ENCODE measurements around the gene RMND5B. TPM values are rescaled to one million over a fixed set of nuclear protein-coding genes. Genes with fewer than 3 reads are reported as not detected.

Gene RMND5B
- total RNA-seq, 2 experiments from 2014 or later = 24.1 to 28.7 TPM

- ChIA-PET POLR2A (no interaction called here), CTCF (no interaction called here)
- Mint-ChIP-seq H3K4me1 (peaks cover 8% of the 10 kb centered on the region), H3K27ac (no peak overlapping the region), H3K36me3 (ENCODE audit: low read depth) (no peaks in the 10 kb centered on the region), H3K4me3 (no peak overlapping the region), H3K9me3 (ENCODE audit: low read depth) (no peaks in the 10 kb centered on the region), H3K27me3 (no peaks in the 10 kb centered on the region)
- intact Hi-C loops (cut with DNase I, micrococcal nuclease) = no loop called here
- DNase-seq = no peak
- no peak for ATAC-seq
Measured at GRCh38 chr5:178104492-178104891, 26.3 kb upstream of the RMND5B start.

GRCh38 chr5:178106086-178106485, 24.7 kb upstream of the RMND5B start:
- Mint-ChIP-seq H3K27me3 (no peaks in the 10 kb centered on the region), H3K4me3 (no peak overlapping the region), H3K27ac (no peak overlapping the region), H3K4me1 (peaks cover 8% of the 10 kb centered on the region), H3K36me3 (ENCODE audit: low read depth) (no peaks in the 10 kb centered on the region), H3K9me3 (ENCODE audit: low read depth) (no peaks in the 10 kb centered on the region)
- ATAC-seq = no peak
- no peak for DNase-seq
- ChIA-PET CTCF (interaction anchor here (0.6 to 1.4 kb wide), 4 partner anchors 14 to 48 kb away, joined by 3 to 12 read pairs (median 4); no protein-coding TSS in a partner anchor), POLR2A (interaction anchor here (0.6 kb wide), 1 partner anchor 10 kb away, joined by 4 read pairs; no protein-coding TSS in a partner anchor)
- intact Hi-C loops (cut with DNase I, micrococcal nuclease) = no loop called here

- Mint-ChIP-seq H3K27ac (no peak overlapping the region), H3K4me1 (peaks cover 8% of the 10 kb centered on the region)
Measured at GRCh38 chr5:178106556-178107239, 24.1 kb upstream of the RMND5B start.

DNA sequence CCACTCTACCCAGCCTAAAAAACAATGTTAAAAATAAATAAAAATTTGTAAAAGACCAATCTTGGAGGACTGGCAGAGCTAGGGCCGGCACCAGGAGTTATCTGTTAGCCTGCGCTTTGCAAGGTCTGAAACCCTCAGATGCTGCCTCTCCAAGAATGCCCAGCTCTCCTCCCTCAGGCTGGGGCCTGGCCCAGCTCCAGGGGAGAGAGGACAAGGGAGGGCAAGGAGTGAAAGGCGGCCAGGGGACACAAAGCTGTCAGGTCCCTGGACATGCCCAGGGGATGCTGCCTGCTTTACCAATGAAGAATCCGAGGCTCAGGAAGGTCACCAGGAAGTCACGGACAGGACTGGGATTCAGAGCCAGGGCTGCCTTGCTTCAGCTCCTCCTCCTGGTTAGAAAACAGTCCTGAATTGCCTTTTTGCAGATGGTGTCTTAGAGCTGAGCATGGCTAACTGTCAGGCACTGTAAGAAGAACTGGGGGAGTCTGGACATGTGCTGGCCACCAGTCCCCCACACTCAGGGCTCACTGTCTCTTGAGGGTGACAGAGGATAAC, 23.0 kb upstream of the RMND5B start:
- ChIA-PET CTCF (interaction anchor here (0.8 to 1.6 kb wide), 2 partner anchors 14 to 32 kb away, joined by 3 to 12 read pairs; no protein-coding TSS in a partner anchor), POLR2A (interaction anchor here (0.6 kb wide), 1 partner anchor 41 kb away, joined by 4 read pairs; no protein-coding TSS in a partner anchor)
- no peaks in the 10 kb centered on the region for H3K36me3 Mint-ChIP-seq (ENCODE audit: low read depth)

More at GRCh38 chr5:178106556-178107239, 24.1 kb upstream of the RMND5B start:
- ChIA-PET CTCF (interaction anchor here (0.6 to 1.4 kb wide), 4 partner anchors 15 to 49 kb away, joined by 3 to 12 read pairs (median 4); no protein-coding TSS in a partner anchor), POLR2A (no interaction called here)
- intact Hi-C loops (cut with DNase I, micrococcal nuclease) = no loop called here
- Mint-ChIP-seq H3K27me3 (no peaks in the 10 kb centered on the region), H3K9me3 (ENCODE audit: low read depth) (no peaks in the 10 kb centered on the region), H3K36me3 (ENCODE audit: low read depth) (no peaks in the 10 kb centered on the region), H3K4me3 (no peak overlapping the region)
- ATAC-seq (no peak), DNase-seq (no peak)

DNA sequence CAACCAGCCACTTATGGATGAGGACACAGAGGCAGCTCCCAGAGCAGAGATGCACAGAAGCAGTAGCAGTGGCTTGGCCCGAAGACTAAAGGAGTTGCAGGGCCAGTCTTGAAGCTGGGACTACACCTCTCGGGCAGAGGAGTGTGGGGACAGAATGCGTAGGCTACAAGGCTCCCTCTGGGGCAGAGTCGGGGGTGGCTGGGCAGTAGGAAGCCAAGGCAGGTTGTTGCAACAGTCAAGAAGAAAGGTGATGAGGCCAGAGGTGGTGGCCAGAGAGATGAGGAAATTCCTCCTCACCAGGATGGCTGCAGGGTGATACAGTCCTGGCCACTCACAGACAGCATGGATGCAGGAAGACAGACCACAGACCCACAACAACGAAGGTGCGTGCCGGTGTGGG, 22.4 kb upstream of the RMND5B start:
- H3K4me3 Mint-ChIP-seq = no peak overlapping the region
- peaks cover 3% of the 10 kb centered on the region for H3K27me3 Mint-ChIP-seq
- DNase-seq (no peak), ATAC-seq (no peak)
- H3K27ac Mint-ChIP-seq = no peak overlapping the region
- ChIA-PET POLR2A (no interaction called here), CTCF (interaction anchor here (0.8 to 1.6 kb wide), 2 partner anchors 13 to 33 kb away, joined by 3 to 12 read pairs; no protein-coding TSS in a partner anchor)
- intact Hi-C loops (cut with DNase I, micrococcal nuclease) = no loop called here
- no peaks in the 10 kb centered on the region for H3K36me3 Mint-ChIP-seq (ENCODE audit: low read depth)
- H3K4me1 Mint-ChIP-seq = peaks cover 14% of the 10 kb centered on the region
- H3K9me3 Mint-ChIP-seq (ENCODE audit: low read depth) = peaks cover 3% of the 10 kb centered on the region

More for the DNA sequence above, 23.0 kb upstream of the RMND5B start:
- H3K27me3 Mint-ChIP-seq = peaks cover 3% of the 10 kb centered on the region
- H3K4me3 Mint-ChIP-seq = no peak overlapping the region
- ATAC-seq = no peak
- no peak for DNase-seq
- H3K4me1 Mint-ChIP-seq = peaks cover 11% of the 10 kb centered on the region
- intact Hi-C loops (cut with DNase I, micrococcal nuclease) = no loop called here
- H3K27ac Mint-ChIP-seq = no peak overlapping the region
- H3K9me3 Mint-ChIP-seq (ENCODE audit: low read depth) = peaks cover 3% of the 10 kb centered on the region

- Mint-ChIP-seq H3K27me3 (peaks cover 3% of the 10 kb centered on the region), H3K9me3 (ENCODE audit: low read depth) (peaks cover 3% of the 10 kb centered on the region), H3K4me3 (no peak overlapping the region), H3K4me1 (peaks cover 14% of the 10 kb centered on the region), H3K27ac (no peak overlapping the region), H3K36me3 (ENCODE audit: low read depth) (no peaks in the 10 kb centered on the region)
- POLR2A ChIA-PET = no interaction called here
- CTCF ChIA-PET = interaction anchor here (1.6 kb wide), 1 partner anchor 33 kb away, joined by 12 read pairs; no protein-coding TSS in a partner anchor
- DNase-seq = no peak
- ATAC-seq = no peak
- intact Hi-C loops (cut with DNase I, micrococcal nuclease) = no loop called here
Measured at GRCh38 chr5:178108966-178109365, 21.8 kb upstream of the RMND5B start.

- Mint-ChIP-seq H3K4me3 (no peak overlapping the region), H3K27ac (no peak overlapping the region), H3K9me3 (ENCODE audit: low read depth) (peaks cover 3% of the 10 kb centered on the region), H3K27me3 (peaks cover 6% of the 10 kb centered on the region), H3K36me3 (ENCODE audit: low read depth) (no peaks in the 10 kb centered on the region), H3K4me1 (peaks cover 20% of the 10 kb centered on the region)
- CTCF ChIA-PET = interaction anchor here (1.0 kb wide), 2 partner anchors 10 to 33 kb away, joined by 3 to 4 read pairs; no protein-coding TSS in a partner anchor
- DNase-seq = no peak
- POLR2A ChIA-PET = no interaction called here
- no peak for ATAC-seq
- intact Hi-C loops (cut with DNase I, micrococcal nuclease) = no loop called here
Measured at GRCh38 chr5:178110511-178110910, 20.3 kb upstream of the RMND5B start.

DNA sequence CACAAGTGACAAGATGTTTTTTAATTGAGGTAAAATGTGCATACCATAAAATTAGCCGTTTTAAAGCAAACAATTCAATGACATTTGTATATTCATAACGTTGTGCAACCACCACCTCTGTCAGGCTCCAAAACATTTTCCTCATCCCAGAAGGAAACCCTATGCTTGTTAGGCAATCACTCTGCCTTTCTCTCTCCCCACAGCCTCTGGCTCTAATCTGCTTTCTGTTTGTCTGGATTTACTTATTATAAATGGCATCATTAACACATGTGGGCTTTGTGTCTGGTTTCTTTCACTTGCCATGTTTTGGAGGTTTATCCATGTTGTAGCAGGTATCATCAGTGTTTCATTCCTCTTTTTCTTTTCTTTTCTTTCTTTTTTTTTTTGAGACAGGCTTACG, 18.9 kb upstream of the RMND5B start:
- H3K9me3 Mint-ChIP-seq (ENCODE audit: low read depth) = peaks cover 3% of the 10 kb centered on the region
- ATAC-seq (no peak), DNase-seq (no peak)
- no peak overlapping the region for H3K4me3 Mint-ChIP-seq
- no peak overlapping the region for H3K27ac Mint-ChIP-seq
- H3K27me3 Mint-ChIP-seq = peaks cover 6% of the 10 kb centered on the region
- intact Hi-C loops (cut with DNase I, micrococcal nuclease) = no loop called here
- H3K36me3 Mint-ChIP-seq (ENCODE audit: low read depth) = peaks cover under 1% of the 10 kb centered on the region
- CTCF ChIA-PET = no interaction called here
- peaks cover 34% of the 10 kb centered on the region for H3K4me1 Mint-ChIP-seq
- POLR2A ChIA-PET = no interaction called here

DNA sequence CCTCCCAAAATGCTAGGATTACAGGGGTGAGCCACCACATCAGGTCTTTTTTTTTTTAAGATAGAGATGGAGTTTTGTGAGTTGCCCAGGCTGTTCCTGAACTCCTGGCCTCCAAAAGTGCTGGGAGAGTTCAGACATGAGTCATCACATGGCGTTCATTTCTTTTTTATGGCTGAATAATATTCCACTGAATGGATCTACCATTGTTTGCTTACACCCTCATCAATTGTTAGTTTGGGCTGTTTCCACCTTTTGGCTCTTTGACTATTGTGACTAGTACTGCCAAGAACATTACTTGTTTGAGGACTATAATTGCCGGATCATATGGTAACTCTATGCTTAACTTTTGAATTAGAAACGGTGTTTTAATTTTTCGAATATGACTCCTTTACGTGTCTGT, 18.3 kb upstream of the RMND5B start:
- Mint-ChIP-seq H3K4me1 (peaks cover 36% of the 10 kb centered on the region), H3K36me3 (ENCODE audit: low read depth) (peaks cover 2% of the 10 kb centered on the region), H3K4me3 (peak overlapping the region; percentile 65), H3K27me3 (peaks cover 6% of the 10 kb centered on the region), H3K27ac (peak overlapping the region; percentile 69), H3K9me3 (ENCODE audit: low read depth) (peaks cover 3% of the 10 kb centered on the region)
- intact Hi-C loops (cut with DNase I, micrococcal nuclease) = no loop called here
- CTCF ChIA-PET = no interaction called here
- no peak for DNase-seq
- ATAC-seq = no peak
- POLR2A ChIA-PET = no interaction called here

DNA sequence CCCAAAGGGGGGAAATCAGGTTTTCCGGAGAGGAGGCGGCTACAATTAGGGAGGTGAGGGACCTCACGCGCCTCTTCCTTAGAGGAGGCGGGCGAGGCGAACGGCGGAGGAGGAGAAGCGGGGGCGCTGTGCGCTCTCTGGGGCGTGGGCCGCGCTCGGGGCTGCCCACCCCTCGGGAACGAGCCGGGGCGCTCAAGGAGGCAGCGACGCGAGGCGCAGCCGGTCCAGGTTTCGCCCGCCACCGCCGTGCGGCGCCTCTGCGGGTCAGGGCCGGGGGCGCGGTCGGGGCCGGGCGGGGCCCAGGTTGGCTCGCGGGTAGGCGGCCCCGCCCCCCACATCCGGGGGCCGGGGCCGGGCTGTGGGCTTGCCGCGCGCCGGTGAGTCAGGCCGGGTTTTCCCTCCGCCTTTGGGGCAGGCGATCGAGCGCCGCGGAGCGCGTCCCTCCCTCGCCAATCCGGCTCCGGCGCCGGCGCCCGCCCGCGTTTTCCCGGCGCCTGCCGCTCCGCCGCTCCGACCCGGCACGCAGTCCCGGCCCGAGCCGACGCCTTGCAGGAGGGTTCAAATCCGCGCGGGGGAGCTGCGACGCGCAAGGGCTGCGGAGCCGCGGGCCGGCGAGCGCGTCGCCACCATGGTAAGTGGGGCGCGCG, 17.6 kb upstream of the RMND5B start, which contains the start of gene N4BP3:
Gene N4BP3, plus strand, starts transcription at position 392 of the 647 bp plus-strand sequence. CDS start 6,052 bp downstream, outside the sequence.
- ATAC-seq = peak; percentile 83

GRCh38 chr5:178113841-178114324, 16.9 kb upstream of the RMND5B start:
- H3K27me3 Mint-ChIP-seq = peaks cover 6% of the 10 kb centered on the region
- peak overlapping the region; percentile 88 for H3K4me3 Mint-ChIP-seq
- peaks cover 3% of the 10 kb centered on the region for H3K9me3 Mint-ChIP-seq (ENCODE audit: low read depth)
- intact Hi-C loops (cut with DNase I, micrococcal nuclease) = loop anchor here (1.0 kb wide), 4 partner anchors 16 to 90 kb away; partner anchors contain the start of genes HNRNPAB (in 1 of the 2) and NHP2 (in 1 of the 2)
- ATAC-seq (peak; percentile 4), DNase-seq (peak; percentile 44)
- H3K4me1 Mint-ChIP-seq = peaks cover 36% of the 10 kb centered on the region
- POLR2A ChIA-PET = interaction anchor here (0.7 kb wide), 1 partner anchor 131 kb away, joined by 3 read pairs; no protein-coding TSS in a partner anchor
- peaks cover 2% of the 10 kb centered on the region for H3K36me3 Mint-ChIP-seq (ENCODE audit: low read depth)
- CTCF ChIA-PET = no interaction called here
- H3K27ac Mint-ChIP-seq = peak overlapping the region; percentile 73

More for the DNA sequence above, 17.6 kb upstream of the RMND5B start, which contains the start of gene N4BP3:
- H3K27me3 Mint-ChIP-seq = peaks cover 6% of the 10 kb centered on the region
- peak within 1 kb of the TSS; percentile 73 for H3K27ac Mint-ChIP-seq
- peaks cover 3% of the 10 kb centered on the region for H3K9me3 Mint-ChIP-seq (ENCODE audit: low read depth)
- H3K36me3 Mint-ChIP-seq (ENCODE audit: low read depth) = peaks cover 2% of the 10 kb centered on the region
- H3K4me3 Mint-ChIP-seq = peak within 1 kb of the TSS; percentile 88
- ChIA-PET POLR2A (no interaction called here), CTCF (no interaction called here)
- intact Hi-C loops (cut with DNase I, micrococcal nuclease) = loop anchor here (1.0 kb wide), 4 partner anchors 17 to 91 kb away; partner anchors contain the start of genes HNRNPAB (in 1 of the 2) and NHP2 (in 1 of the 2)
- peaks cover 36% of the 10 kb centered on the region for H3K4me1 Mint-ChIP-seq
- peak; percentile 92 for DNase-seq

Measured in activated CD4-positive, alpha-beta T cell treated with anti-CD3 and anti-CD28 coated beads for 36 hours (primary cell).